Fibroblast of skin of back (primary cell): ENCODE data around the gene CREG1. TPM values are rescaled to one million over a fixed set of nuclear protein-coding genes. Genes with fewer than 3 reads are reported as not detected.
A peak's percentile ranks its signal among the peaks of the same experiment; 100 is the strongest.
"Not testable (repeated sequence)": the region's sequence is repeated elsewhere in the genome, so short reads cannot be mapped to it uniquely, and the experiment has no call there.

ENCODE experiments used
- DNase-seq: peaks from one replicate; pipeline ENCODE4 v3.0.0-alpha.2; 2013
- polyA plus RNA-seq, 2 experiments: library from polyadenylated mRNA; unstranded; fragments of 120-200 nt; gene quantifications; one replicate each; pipeline ENCODE4 v1.2.1, GENCODE V29; 2013; ENCODE audit not compliant: insufficient read length in 2 of 2

Gene CREG1
- polyA plus RNA-seq (2013, experiment 1 of 2; ENCODE audit: insufficient read length) = 9.9 TPM
- 10.1 TPM for polyA plus RNA-seq (2013, experiment 2 of 2; ENCODE audit: insufficient read length)

GRCh38 chr1:167553136-167554027 lies at the start of gene CREG1:
Gene CREG1 (minus strand): TSS chr1:167553762.
- peak; percentile 88 for DNase-seq

GRCh38 chr1:167602840-167603239 lies 49.3 kb upstream of the CREG1 start:
- DNase-seq = no peak

- DNase-seq = peak; percentile 27
These were observed 48.2 kb upstream of the CREG1 start for GRCh38 chr1:167601442-167602383.

DNA sequence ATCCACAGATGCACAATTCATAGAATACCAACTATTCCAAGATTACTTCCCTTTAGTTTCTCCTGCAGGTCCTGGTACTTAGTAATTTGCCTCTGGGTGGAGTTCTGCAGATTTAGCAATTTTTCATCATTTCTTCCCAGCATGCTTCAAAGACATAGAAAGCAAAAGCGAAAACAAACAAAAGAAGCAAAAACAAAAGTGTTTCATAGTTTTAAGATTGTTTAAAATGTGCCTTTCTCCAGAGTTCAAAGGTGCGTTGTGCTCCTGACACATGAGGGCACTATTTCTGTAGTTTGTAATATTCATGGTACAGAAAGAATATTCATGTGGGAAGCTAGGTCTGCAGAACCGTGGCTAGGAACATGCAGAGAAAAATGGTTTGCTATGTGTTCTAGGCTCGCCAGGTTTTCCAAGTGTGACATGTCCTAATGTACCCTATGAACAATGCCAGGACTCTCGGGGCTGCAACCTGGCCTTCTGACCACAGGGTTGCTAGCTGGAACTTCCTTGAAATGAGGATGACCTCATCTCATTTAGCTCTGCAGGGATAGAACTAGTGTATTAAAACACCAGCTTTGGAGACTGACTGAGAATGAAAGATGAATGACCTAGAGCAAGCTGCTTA lies 46.5 kb upstream of the CREG1 start:
- peak; percentile 40 for DNase-seq

DNA sequence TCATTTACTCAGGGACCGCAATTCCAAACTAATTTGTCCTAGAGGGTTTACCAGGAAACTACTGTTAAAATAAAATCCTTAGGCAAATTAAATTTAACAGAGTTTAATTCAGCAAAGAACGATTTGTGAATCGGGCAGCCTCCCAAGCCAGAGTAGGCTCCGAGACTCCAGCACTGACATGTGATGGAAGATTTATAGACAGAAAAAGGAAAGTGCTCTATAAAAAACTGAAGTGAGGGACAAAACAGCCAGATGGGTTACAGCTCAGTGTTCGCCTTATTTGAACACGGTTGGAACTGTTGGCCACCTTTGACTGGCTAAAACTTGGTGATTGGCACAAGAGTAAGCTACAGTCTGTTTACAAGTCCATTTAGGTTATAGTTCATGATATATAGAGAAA lies 41.3 kb upstream of the CREG1 start:
- no peak for DNase-seq

DNA sequence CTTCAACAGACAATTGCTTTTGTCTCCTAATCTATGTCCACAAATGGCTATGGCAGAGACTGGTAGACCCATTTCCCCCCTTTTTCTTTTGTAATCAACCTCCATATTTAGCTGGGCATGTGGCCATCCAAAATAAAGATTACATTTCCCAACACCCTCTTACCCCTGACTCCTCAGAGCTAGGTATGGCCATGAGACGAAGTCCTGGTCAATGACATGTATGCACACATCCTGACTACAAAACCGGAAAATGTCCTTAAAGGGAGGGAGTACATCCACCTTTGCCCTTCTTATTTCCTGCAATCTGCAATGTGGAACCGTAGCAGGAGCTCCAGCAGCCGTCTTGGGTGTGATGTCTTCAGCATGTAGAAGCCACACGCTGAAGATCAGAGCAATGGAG lies 40.3 kb upstream of the CREG1 start:
- DNase-seq = no peak

DNA sequence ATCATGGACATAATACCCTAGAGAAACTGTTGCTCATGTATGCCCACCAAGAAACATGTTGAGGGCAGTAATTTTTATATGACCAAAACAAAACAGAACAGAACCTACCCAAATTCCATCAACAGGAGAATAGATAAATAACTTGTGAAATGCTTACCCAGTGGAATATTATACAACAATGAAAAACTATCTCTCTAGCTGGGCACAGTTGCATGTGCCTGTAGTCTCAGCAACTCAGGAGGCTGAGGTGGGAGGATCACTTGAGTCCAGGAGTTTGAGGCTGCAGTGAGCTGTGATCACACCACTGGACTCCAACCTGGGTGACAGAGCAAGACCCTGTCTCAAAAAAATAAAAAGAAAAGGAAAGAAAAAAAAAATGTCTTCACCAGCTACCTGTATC lies 38.9 kb upstream of the CREG1 start:
- DNase-seq = no peak

DNA sequence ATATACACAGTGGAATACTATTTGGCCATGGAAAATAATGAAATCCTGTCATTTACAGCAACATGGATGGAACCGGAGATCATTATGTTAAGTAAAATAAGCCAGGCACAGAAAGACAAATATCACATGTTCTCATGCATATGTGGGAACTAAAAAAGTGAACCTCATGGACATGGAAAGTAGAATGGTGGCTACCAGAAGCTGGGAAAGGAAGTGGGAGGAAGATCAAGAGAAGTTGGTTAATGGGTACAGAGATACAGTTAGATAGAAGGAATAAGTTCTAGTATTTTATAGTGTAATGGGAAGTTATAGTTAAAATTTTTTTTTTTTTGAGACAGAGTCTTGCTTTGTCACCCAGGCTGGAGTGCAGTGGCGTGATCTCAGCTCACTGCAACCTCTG lies 34.8 kb upstream of the CREG1 start:
- DNase-seq = no peak

- DNase-seq = no peak
These were observed 34.3 kb upstream of the CREG1 start for GRCh38 chr1:167587872-167588271.

GRCh38 chr1:167587342-167587741 lies 33.8 kb upstream of the CREG1 start:
- DNase-seq = no peak

DNA sequence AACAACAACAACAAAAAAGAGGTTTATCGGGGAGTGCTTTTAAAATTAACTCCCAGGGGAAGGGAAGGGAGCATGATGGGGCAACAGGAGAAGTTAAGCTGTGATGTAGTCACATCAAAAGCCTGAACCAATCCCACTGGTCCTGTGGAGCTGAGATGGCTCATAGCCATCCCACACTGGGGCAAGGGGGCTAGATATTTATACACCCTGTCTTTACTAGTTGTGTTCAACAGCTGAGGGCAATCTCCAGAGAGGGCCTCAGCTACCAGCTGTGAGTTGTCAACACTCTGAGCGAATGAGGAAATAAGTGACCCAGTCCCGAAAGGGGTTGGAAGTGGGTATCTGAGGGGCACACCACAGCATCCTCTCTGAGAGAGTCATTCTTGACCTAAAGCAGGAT lies 31.0 kb upstream of the CREG1 start:
- DNase-seq = no peak

DNA sequence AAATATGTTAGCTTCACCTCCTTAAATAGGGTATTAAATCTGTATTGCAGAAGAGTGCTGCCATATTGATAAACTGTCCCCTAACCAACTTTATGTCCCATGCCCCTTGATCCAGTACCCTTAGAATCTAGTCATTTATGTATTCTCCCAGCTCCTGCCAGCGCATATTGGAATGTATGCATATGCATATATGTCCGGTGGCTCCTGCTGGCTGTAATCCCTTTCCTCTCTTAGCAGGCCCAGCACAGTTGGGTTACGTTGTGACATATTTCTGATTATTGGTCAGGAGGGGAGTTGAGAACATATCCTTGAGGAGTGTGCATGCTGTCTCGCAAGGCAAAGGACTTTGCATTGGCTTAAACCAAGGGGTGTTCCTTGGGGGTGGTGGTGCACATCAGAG lies 29.2 kb upstream of the CREG1 start:
- DNase-seq = no peak

DNA sequence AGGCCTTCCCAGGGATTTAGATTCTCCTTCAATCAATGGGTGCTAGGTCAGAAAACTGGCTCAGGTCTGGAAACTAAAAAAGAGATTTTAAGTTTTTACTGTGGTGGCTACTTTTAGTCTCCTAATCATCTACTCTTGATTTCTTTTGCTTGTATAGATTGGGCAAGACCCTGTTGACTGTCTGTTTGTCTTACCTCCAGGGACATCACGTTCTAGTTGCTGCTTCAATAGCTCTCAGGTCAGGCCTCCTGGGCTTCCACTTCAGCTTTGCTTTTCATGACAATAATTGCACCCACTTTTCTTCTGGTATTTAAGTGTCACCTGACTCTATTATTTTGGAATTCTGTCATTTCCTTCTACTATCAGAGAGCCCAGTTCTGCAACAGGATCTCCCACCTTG lies 28.5 kb upstream of the CREG1 start:
- no peak for DNase-seq

- no peak for DNase-seq
These were observed 26.4 kb upstream of the CREG1 start for GRCh38 chr1:167579986-167580385.

- no peak for DNase-seq
These were observed 25.5 kb upstream of the CREG1 start for GRCh38 chr1:167578939-167579521.

DNA sequence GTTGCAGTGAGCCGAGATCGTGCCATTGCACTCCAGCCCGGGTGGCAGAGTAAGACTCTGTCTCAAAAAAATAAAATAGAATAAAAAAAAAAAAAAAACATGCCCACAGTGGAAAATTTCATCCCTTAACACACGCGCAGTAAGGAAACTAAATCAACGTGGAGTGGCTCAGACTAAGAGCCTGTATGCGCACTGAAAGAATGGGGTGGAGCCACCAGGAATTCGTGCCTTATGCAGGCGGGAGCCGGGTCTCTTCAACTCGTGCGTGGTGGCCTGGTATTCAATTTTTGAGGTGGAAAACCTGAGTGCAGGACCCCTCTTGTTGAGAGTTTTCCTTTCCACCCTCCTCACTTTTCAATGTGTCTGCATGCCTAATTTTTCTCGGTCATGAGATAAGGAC lies 22.1 kb upstream of the CREG1 start:
- DNase-seq = no peak

- DNase-seq = no peak
These were observed 19.5 kb upstream of the CREG1 start for GRCh38 chr1:167573035-167573434.

- not testable (repeated sequence) for DNase-seq
These were observed 17.1 kb upstream of the CREG1 start for GRCh38 chr1:167570712-167571111.

- no peak for DNase-seq
These were observed 14.1 kb upstream of the CREG1 start for GRCh38 chr1:167567663-167568062.

GRCh38 chr1:167566766-167567165 lies 13.2 kb upstream of the CREG1 start:
- no peak for DNase-seq

- DNase-seq = no peak
These were observed 12.4 kb upstream of the CREG1 start for GRCh38 chr1:167565922-167566321.

DNA sequence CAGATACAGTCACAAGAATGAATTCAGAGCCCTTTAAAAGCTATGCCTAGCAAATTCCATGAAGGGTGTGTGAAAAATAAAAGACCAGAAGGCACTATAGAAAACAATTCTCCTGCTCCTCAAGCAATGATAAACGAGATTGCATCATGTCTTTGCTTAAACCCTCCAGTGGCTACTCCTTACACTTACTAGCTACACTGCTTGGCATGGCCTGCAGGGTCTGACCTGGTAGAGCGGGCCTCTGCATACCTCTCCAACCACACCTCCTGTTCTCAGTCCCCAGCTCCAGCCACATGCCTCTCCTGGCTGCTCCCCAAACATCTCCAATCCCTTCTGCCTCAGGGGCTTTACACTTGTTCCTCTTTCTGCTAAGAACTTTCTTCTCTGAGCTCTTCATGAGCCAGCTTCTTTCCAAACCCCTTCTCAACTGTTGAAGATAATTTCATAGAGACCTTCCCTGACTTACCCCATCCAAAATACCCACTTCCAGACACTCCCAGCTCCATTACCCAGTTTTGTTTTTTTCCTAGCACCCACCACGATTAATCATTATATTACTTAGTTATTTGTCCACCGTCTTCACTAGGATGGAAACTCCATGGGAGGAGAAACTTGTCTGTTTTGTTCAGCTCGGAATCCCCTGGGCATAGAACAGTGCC lies 11.2 kb upstream of the CREG1 start:
- peak; percentile 10 for DNase-seq
